Gastroesophageal sphincter (tissue), 4 donors: ENCODE results near the gene KLHL26. TPM values are rescaled to one million over a fixed set of nuclear protein-coding genes. Genes with fewer than 3 reads are reported as not detected.

ENCODE experiments used
- ATAC-seq: fragments of 150-250 bp; one replicate; pipeline ENCODE4 v1.9.1; 2016; ENCODE audit warnings: mild to moderate bottlenecking, moderate library complexity
- H3K27ac ChIP-seq, 4 donors: fragments of 200-600 bp; sonication (generic) in 3 of 4; 1 replicate in 3 of 4; 2 replicates in 1 of 4; pipeline ENCODE4 v1.5.1; 2016 to 2019
- H3K27me3 ChIP-seq: fragments of 200-600 bp; sonication (generic); one replicate; pipeline ENCODE4 v1.5.1; 2019
- H3K36me3 ChIP-seq, 2 donors: fragments of 200-600 bp; sonication (generic); one replicate each; pipeline ENCODE4 v1.5.1; 2019; ENCODE audit warnings: control low read depth in 1 of 2
- H3K4me1 ChIP-seq, 3 donors: fragments of 200-600 bp; sonication (generic); 1 replicate in 2 of 3; 2 replicates in 1 of 3; pipeline ENCODE4 v1.5.1; 2016 to 2019; ENCODE audit warnings: control low read depth in 2 of 3
- H3K4me3 ChIP-seq, 2 donors: fragments of 200-600 bp; sonication (generic); one replicate each; pipeline ENCODE4 v1.5.1; 2019; ENCODE audit warnings: mild to moderate bottlenecking in 1 of 2, moderate library complexity in 1 of 2
- H3K9me3 ChIP-seq, 3 donors: fragments of 200-600 bp; sonication (generic); one replicate each; pipeline ENCODE4 v1.5.1; 2017 to 2019; ENCODE audit warnings: control low read depth in 2 of 3
- CTCF ChIP-seq, 4 experiments: fragments of 200-600 bp in 2 of 4; fragments of 450-650 bp in 2 of 4; sonication (generic) in 1 of 4; IDR thresholded peaks; one replicate each; pipeline ENCODE4 v1.5.1; 2017 to 2019; ENCODE audit warnings: antibody characterized with exemption in 4 of 4, mild to moderate bottlenecking in 2 of 4, moderate library complexity in 2 of 4
- EP300 ChIP-seq: sonication (generic); formaldehyde crosslinking; IDR thresholded peaks from one replicate; pipeline ENCODE4 v1.6.1; 2017; ENCODE audit warnings: antibody characterized with exemption, mild to moderate bottlenecking
- POLR2A ChIP-seq, 2 donors: fragments of 450-650 bp; IDR thresholded peaks; one replicate each; pipeline ENCODE4 v1.6.1; 2017; ENCODE audit warnings: antibody characterized with exemption in 2 of 2, mild to moderate bottlenecking in 2 of 2, moderate library complexity in 1 of 2
- POLR2AphosphoS5 ChIP-seq: sonication (generic); formaldehyde crosslinking; IDR thresholded peaks from one replicate; pipeline ENCODE4 v1.6.1; 2017; ENCODE audit warnings: antibody characterized with exemption
- WGBS, 2 donors: methylation state at CpG; one replicate each; pipeline ENCODE4 v1.1.5; 2018; ENCODE audit warnings: low coverage in 1 of 2; 5-methylcytosine and 5-hydroxymethylcytosine counted together
- total RNA-seq, 4 donors: library from RNA; depleted of rRNA; stranded (reverse); fragments of >200 nt; gene quantifications; one replicate each; pipeline ENCODE4 v1.1.0, GENCODE V29; 2016

Gene KLHL26
- total RNA-seq, 4 donors from 2014 or later, result 12.9 to 19.0 (median 14.6) TPM

- TF ChIP-seq EP300 (no peak), POLR2AphosphoS5 (peak; percentile 23), POLR2A (IDR thresholded peaks at IDR 0.05) (no peak), CTCF (IDR thresholded peaks at IDR 0.05) (no peak)
- Histone ChIP-seq H3K27me3 (no peaks in the 10 kb centered on the region), H3K9me3 (no peaks in the 10 kb centered on the region), H3K36me3 (peaks cover 0 to 4% of the 10 kb centered on the region in 2 donors), H3K27ac (peak overlapping the region; percentile 17 to 86 (median 80)), H3K4me3 (peak overlapping the region in 1 of 2 donors; percentile 16), H3K4me1 (peaks cover 0 to 99% (median 52%) of the 10 kb centered on the region in 3 donors)
- peak; percentile 28 for ATAC-seq
- 53 to 57% methylated on average over 11 to 15 of the region's 30 CpGs for WGBS, 2 donors
These were observed 22.6 kb downstream of the KLHL26 start for GRCh38 chr19:18659281-18660050.

- Histone ChIP-seq H3K9me3 (no peaks in the 10 kb centered on the region), H3K27ac (peak overlapping the region; percentile 17 to 86 (median 80)), H3K27me3 (no peaks in the 10 kb centered on the region), H3K36me3 (peaks cover 0 to 12% of the 10 kb centered on the region in 2 donors), H3K4me1 (peaks cover 0 to 100% (median 52%) of the 10 kb centered on the region in 3 donors), H3K4me3 (peak overlapping the region in 1 of 2 donors; percentile 16)
- WGBS, 2 donors, result 61% methylated on average over 4 of the region's 37 CpGs; no CpG with 5 or more reads in 1 of the 2 donors
- ATAC-seq, result peak; percentile 67
- TF ChIP-seq POLR2AphosphoS5 (no peak), CTCF (IDR thresholded peaks at IDR 0.05) (no peak), EP300 (no peak), POLR2A (IDR thresholded peaks at IDR 0.05) (no peak)
These were observed 23.5 kb downstream of the KLHL26 start for GRCh38 chr19:18660051-18660910.

- Histone ChIP-seq H3K27me3 (no peaks in the 10 kb centered on the region), H3K27ac (peak overlapping the region in 3 of 4 donors; percentile 77 to 86 (median 84)), H3K4me1 (peaks cover 0 to 100% (median 57%) of the 10 kb centered on the region in 3 donors), H3K36me3 (peaks cover 0 to 20% of the 10 kb centered on the region in 2 donors), H3K9me3 (no peaks in the 10 kb centered on the region), H3K4me3 (no peak overlapping the region)
- 50 to 80% methylated on average over 1 of the region's 10 CpGs for WGBS, 2 donors
- ATAC-seq, result no peak
- no peak for TF ChIP-seq POLR2A (IDR thresholded peaks at IDR 0.05)
- no peak for TF ChIP-seq POLR2AphosphoS5
- no peak for TF ChIP-seq EP300
- TF ChIP-seq CTCF (IDR thresholded peaks at IDR 0.05), result no peak
These were observed 24.3 kb downstream of the KLHL26 start for GRCh38 chr19:18660939-18661670.

GRCh38 chr19:18662972-18663732, 26.3 kb downstream of the KLHL26 start:
- TF ChIP-seq POLR2AphosphoS5, result peak; percentile 11
- TF ChIP-seq CTCF (IDR thresholded peaks at IDR 0.05), result no peak
- ATAC-seq, result no peak
- peaks cover 0 to 96% (median 51%) of the 10 kb centered on the region in 3 donors for H3K4me1 ChIP-seq

More at GRCh38 chr19:18662972-18663732, 26.3 kb downstream of the KLHL26 start:
- WGBS, 2 donors, result 68% methylated on average over 7 of the region's 15 CpGs; no CpG with 5 or more reads in 1 of the 2 donors
- H3K27me3 ChIP-seq, result no peaks in the 10 kb centered on the region
- no peaks in the 10 kb centered on the region for H3K9me3 ChIP-seq
- no peak overlapping the region for H3K4me3 ChIP-seq
- H3K27ac ChIP-seq, result peak overlapping the region in 3 of 4 donors; percentile 63 to 89 (median 86)
- peaks cover 0 to 40% of the 10 kb centered on the region in 2 donors for H3K36me3 ChIP-seq
